Loucy (cell line): Measurements from ENCODE around the gene CEP70.

Experiments used
- CTCF ChIP-seq: fragments of 200-600 bp; sonication (generic); conservative IDR thresholded peaks from 2 replicates; pipeline ENCODE4 v1.5.1; 2014; ENCODE audit warnings: mild to moderate bottlenecking, antibody characterized with exemption, low read length
- EZH2phosphoT487 ChIP-seq: fragments of 200-600 bp; IDR thresholded peaks from 2 replicates; pipeline ENCODE4 v1.6.1; 2018; ENCODE audit warnings: antibody characterized with exemption, mild to moderate bottlenecking, moderate library complexity, borderline replicate concordance

GRCh38 chr3:138624518-138624917 lies 30.5 kb upstream of the CEP70 start:
- TF ChIP-seq CTCF: no peak
- no peak for TF ChIP-seq EZH2phosphoT487
